ENCODE data around the gene ERP27.

Gene ERP27

DNA sequence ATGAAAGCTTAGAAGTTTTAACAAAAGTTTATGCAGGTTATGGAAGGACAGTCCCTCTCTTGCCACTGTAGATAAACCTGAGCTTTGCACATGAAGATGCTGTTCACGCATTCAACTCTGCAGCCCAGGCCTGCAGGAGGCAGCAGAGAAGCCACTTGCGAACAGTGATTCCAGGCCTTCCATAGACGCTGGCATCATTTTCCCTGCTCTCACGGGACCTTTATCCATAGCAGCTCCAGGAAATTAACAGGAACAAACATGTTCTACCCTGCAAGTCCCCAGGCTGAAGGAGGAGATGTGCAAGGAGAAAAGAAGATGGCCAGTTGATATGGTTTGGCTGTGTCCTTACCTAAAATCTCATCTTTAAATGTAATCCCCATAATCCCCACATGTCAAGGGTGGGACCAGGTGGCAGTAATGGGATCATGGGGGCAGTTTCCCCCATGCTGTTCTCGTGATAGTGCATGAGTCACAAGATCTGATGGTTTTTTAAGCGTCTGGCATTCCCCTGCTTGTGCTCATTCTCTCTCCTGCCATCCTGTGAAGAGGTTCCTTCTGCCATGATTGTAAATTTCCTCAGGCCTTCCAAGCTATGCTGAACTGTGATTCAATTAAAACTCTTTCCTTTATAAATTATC, 2.0 kb downstream of the ERP27 start:
- DNase-seq (ENCODE audit: low read depth), result no peak

DNA sequence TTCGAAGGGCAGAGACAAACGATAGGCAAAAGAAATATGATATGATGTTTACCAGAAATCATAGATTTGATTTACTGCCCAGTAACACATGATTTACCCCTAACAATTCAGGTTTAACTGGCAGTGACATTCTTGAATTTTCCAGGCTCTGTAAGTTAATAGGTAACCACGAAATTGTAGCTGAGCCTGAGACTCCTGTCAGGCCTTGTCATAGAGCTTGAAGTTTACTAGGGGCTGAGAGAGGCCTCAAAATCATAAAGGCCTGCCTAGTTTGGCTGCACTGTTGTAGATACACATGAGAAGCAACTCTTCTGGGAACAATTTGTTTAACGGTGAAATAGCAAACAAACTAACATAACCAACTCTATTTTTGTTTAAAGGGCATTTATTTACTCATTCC, 3.3 kb downstream of the ERP27 start:
- no peak for DNase-seq (ENCODE audit: low read depth)

DNA sequence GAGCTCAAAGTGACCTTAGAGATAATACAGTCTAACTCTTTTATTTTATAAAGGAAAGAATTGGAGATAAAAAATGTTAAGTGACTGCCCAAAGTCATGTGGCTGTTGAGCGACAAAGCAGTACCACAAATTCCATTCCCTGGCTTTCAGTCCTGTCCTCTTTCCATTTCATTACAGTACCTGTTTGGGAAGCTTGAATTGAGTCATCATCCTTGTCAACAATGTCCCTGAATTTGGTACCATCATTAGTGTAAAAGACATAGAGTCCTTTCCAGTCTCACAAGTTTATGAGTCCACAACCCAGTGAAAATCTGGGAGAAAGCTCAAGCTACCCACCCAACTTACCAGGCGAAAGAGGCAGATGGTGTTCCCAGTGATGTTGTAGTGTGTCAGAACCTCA, 3.8 kb downstream of the ERP27 start:
- DNase-seq (ENCODE audit: low read depth), result no peak

DNA sequence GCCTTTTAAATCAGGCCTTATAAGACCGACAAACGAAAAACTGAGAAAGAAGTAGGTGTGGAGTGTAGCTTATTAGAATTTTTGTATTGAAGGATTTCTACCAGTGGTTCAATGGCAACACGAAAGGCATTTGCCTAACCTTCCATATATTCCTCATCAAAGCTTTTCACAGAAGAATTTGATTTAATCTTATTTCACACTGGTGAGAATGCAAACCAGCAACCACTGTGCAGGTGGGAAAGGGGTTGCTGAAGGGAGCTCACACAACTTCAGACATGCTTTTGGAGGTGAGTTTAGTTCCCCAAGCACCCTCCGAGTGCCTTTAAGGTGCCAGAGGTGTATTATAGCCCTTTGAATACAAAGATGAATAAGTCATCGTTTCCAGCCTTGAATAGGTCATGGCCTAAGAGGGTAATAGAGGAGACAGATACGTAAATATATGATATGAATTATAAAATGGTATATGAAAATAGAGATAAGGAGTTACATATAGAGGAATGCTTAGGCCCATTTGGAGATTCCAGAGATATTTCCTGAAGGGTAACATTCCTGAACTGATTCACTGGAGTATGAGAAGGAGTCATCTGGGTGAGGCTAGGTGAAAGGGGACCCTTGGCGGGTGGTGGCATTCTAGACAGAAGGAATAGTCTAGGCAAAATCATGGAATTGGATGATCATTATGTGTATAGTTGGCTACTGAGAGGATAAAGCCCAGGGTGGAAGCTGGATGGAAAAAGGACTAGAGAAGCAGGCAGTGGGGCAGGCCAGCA, 6.4 kb downstream of the ERP27 start:
- no peak for DNase-seq (ENCODE audit: low read depth)

DNA sequence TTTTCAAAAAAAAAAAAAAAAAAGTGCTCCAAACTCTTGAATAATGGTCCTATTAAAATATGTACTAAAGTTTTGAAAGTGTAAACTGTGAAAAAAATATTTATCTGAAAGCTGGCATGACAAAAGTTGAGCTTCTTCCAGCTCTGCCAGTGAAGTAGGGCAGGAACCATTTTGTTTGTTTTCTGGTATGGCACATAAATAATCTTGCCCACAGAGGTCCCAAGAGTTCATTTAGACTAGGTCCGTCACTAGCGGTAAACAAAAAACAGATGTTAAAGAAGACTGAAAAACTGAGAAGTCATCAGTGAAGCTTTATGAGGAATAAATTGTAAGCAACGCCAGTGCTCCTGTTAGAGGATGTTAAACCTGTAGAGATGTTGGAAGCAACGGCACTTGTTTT, 7.0 kb downstream of the ERP27 start:
- DNase-seq (ENCODE audit: low read depth), result no peak

DNA sequence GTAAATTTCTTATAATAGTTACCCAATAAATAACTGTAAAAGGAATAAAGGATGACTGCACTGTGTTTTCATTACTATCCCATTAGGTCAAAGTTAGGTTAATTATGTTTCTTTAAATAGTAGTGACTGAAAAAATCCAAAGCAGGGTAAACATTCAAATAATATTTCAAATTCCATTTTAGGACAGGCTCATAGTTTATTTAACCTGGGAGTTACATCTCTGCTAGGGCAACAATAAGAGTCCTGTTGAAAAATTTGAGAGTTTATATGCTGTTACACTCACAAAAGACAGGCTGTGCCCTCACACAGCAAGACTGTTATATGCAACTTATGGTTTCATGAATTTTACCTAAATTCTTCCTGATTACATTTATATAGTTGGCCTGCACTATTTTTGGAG, 8.0 kb downstream of the ERP27 start:
- DNase-seq (ENCODE audit: low read depth), result no peak

DNA sequence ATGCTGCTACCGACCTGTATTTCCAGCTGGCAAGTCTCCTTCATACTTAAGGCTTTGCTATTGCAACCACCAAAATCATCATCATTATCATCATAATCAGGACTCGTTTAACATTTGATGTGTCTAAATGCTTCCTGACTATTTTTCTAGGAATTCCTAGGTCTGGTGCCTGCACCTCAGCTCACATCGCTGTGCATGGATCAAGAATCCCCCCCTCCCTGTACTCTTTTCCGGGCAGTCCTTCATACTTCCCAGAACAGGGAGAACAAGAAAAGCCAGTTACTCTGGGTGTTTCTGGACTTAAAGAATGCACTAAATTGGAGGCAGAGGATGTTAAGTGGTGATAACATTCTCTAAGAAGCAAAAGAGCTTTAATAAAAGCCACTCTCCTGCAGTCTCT, 9.4 kb downstream of the ERP27 start:
- DNase-seq (ENCODE audit: low read depth), result no peak

DNA sequence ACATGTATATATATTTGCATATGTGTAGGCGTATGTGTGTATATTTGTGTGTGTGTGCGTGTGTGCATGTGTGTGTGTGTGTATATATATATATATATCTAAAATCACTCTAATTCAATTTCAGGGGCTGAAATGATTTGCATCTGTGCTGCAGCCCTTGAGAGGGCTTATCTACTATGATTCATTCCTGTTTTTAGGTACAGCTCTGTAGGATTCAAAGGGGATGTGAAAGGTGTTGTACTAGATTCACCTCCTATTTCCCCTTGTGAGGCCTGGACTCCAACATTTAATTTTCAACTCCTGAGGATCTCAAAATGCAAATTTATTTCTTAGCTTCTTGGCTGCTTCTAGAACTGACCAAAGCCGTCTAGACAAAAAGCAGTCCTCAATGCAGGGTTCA, 11.1 kb downstream of the ERP27 start:
- DNase-seq (ENCODE audit: low read depth), result no peak

DNA sequence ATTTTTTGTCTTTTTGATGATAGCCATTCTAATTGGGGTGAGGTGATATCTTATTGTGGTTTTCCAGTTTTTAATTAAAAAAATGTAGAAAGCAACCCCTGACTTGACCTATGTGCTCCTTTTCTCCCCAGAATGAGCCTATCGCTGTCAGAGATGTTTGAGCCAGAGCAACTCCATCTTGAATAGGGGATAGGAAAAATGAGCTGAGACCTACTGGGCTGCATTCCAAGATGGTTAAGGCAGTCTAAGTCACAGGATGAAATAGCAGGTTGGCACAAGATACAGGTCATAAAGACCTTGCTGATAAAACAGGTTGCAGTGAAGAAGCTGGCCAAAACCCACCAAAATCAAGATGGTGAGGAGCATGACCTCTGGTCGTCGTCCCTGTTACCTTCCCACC, 13.8 kb downstream of the ERP27 start:
- DNase-seq (ENCODE audit: low read depth), result no peak

DNA sequence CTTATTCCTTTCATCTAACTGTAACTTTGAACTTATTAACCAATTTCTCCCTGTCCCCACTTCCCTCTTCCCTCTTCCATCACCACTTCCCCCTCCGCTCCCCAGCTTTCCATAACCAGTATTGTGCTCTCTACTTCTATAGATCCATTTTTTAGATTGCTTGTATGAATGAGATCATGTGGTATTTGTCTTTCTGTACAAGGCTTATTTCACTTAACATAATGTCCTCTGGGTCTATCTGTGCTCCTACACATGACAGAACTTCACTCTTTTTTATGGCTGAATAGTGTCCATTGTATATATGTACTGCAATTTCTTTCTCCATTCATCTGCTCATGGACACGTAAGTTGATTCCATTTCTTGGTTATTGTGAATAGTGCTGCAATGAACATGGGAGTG, 14.4 kb downstream of the ERP27 start:
- DNase-seq (ENCODE audit: low read depth), result no peak

DNA sequence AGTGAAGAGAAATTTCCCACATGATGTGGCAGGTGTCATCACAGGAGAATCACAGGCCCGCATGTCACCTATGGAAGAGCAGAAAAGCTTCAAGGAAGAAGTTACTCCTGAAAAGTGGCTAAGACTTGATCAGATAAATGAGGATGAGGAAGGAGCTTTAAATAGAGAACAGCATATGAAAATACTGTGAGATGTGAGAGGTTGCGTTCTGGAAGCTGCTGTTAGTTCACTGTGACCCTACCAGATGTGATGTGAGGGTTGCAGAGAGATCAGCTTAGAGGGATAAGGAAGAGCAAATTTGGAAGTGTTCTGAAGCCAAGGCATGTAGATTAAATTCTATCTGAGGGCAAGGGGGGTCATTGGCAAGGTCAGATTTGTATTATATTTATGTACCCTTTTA, 17.1 kb downstream of the ERP27 start:
- no peak for DNase-seq (ENCODE audit: low read depth)

DNA sequence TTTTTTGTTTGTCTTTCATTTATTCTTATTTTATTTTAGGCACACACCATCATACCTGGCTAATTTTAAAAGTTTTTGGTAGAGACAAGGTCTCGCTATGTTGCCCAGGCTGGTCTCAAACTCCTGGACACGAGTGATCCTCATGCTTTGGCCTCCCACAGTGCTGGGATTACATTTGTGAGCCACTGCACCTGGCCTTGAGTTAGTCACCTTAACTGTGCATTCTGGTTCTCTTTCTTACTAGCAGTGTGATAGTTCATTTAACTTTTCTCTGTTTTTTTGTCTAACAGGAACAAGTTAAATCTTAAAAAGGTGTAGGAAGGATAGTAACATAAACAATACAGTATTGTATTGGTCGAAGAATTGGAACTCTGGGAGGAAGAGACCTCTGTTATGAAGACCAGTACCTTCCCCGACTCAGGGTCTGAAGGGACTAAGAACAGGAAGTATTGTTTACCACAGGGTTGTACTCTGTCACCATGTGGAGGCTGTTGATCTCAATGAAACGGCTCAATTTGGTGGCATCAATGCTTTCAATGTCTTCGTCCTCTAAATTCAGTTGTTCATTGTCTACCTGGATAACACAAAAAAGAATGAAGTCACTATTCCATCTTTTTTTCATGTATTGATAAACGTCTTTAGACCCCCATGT, 17.7 kb downstream of the ERP27 start:
- DNase-seq (ENCODE audit: low read depth), result no peak

DNA sequence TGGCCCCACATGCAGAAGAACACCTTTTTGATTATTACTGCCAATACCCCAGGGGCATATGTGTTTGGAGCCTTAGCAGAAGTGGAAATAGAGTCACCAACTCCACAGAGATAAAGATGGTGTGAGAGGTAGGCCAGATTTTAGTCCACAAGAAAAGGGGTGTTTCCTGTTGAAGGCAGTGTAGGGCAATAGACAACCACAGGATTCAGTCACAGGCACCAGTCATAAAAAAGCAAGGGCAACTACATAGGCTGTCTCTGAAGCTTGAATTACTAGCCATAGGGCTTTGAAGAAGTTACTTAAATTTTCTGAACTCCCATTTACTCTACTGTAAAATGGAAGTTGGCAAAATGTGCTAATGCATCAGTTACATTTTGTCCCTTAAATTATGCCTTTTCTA, 18.9 kb downstream of the ERP27 start:
- no peak for DNase-seq (ENCODE audit: low read depth)

DNA sequence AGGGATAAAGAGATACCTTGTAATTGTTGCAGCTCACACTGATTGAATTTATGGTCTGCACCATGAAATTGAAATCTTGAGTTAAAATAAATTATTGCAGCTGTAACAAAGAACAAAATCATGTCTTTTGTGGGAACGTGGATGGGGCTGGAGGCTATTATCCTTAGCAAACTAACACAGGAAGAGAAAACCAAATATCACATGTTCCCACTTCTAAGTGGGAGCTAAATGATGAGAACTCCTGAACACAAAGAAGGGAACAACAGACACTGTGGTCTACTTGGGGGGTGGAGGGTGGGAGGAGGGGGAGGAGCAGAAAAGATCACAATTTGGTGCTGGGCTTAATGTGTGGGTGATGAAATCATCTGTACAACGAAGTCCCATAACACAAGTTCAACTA, 22.6 kb downstream of the ERP27 start:
- no peak for DNase-seq (ENCODE audit: low read depth)

DNA sequence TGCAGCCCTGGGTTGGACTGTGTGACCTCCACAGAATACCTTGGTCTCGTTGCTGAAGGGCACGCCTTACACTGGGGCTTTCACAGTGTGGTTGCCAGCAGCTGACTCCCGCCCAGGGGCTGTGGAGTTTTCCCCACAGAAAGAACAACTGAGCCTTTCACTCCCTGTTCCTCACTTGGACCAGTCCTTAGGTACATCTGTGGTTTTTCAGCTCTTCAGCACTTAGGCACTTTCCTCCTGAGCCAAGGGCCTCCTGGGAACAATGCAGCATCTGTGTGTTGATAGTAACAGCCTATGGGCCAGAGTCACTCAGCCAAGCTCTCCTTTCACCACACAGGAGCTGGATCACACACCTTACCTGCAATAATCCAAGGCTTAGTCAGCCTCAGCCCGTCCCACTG, 25.0 kb downstream of the ERP27 start:
- no peak for DNase-seq (ENCODE audit: low read depth)

DNA sequence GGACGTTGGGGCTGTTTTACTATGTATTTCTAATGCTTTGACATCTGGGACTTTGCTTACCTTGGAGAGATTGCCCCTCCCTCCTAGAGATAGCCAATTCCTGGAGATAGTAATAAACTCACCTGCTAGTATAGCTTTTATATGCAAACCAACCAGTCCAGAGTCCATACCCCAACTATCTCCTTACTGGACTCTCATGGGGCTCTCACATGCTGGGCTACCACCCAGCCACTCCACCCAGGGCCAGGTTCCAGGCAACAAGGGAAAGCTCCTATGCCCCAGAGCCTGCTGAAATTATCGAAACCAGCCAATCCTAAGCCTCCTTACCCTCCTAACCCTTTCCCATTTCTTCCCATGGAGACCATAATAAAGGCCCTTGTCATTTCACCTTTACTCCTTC, 27.2 kb downstream of the ERP27 start:
- DNase-seq (ENCODE audit: low read depth), result no peak

DNA sequence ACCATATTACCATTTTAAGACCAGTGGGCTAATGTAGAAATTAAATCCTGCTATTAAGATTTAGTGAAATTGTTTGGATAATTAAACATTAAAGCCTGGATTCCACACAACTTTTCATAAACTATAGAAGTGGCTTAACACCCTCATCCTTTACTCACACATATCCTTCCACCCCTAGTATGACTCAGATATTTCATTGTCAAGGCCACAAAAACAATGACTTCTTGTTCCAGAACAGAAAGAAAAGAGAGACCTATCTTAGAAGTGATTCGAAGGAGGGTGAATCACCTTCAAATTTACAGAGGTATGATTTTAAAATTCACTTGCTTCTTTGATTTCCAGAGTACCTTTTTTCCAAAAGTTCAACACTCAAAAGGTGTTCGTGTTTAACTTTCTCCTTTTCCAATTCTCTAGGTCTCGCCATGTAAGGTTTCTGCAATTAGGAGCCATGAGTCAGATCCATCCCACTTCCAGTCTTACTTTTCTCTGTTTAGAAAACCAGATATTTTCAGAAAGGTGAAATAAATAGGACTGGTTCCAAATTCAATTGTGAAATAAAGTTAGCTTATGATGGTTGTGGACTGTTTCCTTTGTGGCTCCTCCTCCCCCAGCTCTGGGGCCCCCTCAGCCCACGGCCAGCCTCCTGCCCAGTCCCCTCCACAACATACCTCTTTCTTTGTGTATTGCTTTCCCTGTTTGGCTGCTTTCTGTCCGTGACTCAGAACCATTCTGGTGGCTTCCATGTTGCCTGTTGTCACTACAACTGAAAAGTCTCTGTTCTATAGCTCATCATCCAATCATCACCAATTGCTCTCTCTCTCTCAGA, 28.0 kb downstream of the ERP27 start:
- DNase-seq (ENCODE audit: low read depth), result no peak

DNA sequence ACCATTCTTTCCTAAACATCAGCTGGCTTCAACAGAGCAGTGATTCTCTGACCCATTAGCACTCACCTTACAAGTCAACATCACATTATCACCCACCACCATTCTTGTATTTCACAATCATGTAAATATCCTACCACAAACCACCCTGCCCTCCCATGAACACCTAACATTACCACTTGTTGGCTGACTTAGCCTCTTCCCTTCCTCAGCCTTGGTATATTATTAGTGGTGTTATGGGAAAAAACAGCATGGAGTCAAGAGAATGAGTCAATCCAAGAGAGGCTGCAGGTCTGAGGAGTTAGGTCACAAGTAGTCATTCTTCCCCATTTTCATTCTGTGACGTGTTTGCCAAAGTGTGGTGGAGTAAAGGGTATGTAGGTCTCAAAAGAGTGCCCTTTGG, 30.4 kb downstream of the ERP27 start:
- DNase-seq (ENCODE audit: low read depth), result no peak

DNA sequence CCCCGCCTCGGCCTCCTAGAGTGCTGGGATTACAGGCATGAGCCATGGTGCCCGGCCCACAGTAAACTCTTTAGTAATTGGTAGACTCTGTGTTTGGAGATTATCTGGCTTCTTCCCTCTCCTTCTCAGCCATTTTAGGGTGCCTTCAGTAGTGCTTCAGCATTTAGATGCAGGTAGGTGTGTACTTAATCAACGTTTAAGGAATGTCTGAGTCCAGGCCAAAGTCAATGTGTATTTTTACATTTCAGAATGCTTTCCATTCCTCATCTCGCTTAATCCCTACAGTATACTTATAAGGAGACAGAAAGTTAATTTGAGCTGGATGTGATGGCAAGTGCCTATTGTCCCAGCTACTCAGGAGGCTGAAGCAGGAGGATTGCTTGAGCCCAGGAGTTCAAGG, 32.2 kb downstream of the ERP27 start:
- no peak for DNase-seq (ENCODE audit: low read depth)

DNA sequence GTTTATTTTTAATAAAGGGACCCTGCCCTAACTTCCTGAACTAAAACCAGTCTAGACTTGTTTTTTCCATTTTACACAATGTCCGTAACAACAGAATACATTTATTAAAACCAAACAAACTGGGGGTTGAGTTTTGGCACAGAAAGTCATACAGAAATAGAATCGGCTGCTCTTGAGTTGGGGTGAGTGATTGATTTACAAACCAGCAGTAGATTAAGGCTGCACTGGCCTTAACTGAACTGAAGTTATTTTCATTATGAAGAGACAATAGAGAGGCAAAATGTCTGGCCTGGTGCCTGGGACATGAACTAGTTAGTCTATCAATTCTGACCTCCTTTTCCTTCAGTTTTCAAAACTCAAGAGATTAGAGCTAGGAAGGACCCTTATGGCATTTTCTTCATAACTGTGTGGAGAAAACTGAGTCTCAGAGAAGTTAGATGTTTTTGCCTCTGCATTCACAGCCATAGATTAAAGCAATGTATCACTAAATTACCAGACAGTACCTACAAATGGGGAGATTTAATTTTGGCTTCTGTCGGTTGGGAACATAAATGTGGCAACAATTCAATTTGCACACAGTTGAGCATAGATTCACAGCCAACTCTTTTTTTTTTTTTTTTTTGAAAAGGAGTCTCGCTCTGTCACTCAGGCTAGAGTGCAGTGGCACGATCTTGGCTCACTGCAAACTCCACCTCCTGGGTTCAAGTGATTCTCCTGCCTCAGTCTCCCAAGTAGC, 32.9 kb downstream of the ERP27 start:
- no peak for DNase-seq (ENCODE audit: low read depth)

DNA sequence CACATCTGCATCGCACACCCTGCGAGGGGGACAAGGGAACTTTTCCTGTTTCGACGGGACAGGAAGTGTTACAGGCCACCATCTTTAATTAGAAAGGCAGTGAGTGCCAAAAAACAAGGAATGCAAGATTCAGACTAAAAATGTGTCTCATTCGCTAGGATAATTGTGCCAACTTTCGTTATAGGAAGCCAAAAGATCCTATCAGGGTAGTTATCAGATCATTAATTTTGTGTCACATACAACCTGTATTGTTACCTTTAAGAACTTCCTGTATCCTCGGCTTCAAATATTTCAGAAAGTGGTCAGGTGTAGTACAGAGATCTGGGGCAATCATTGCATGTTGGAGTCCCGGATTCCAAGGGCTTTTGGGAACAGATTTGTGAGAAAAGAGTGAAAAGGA, 33.5 kb downstream of the ERP27 start:
- no peak for DNase-seq (ENCODE audit: low read depth)
